Esophagus (tissue), 2 donors: Measurements from ENCODE around the gene KPNA1. TPM values are rescaled to one million over a fixed set of nuclear protein-coding genes. Genes with fewer than 3 reads are reported as not detected.

Source experiments
- H3K27ac ChIP-seq, 2 donors: one replicate each; pipeline ENCODE4 v1.5.1; 2013; ENCODE audit warnings: low read depth in 2 of 2, mild to moderate bottlenecking in 2 of 2, inconsistent platforms in 1 of 2, low read length in 1 of 2, moderate library complexity in 1 of 2
- H3K27me3 ChIP-seq, 2 donors: one replicate each; pipeline ENCODE4 v1.6.1; 2013; ENCODE audit warnings: low read length in 2 of 2, control low read depth in 1 of 2, mild to moderate bottlenecking in 1 of 2; ENCODE audit not compliant: insufficient read depth in 2 of 2, control insufficient read depth in 1 of 2
- H3K36me3 ChIP-seq, 2 donors: one replicate each; pipeline ENCODE4 v1.6.1; 2013; ENCODE audit warnings: low read length in 1 of 2; ENCODE audit not compliant: control insufficient read depth in 2 of 2, insufficient read depth in 2 of 2
- H3K4me1 ChIP-seq, 2 donors: one replicate each; pipeline ENCODE4 v1.6.1; 2013; ENCODE audit warnings: low read length in 1 of 2; ENCODE audit not compliant: control insufficient read depth in 2 of 2, insufficient read depth in 2 of 2
- H3K4me3 ChIP-seq, 2 donors: one replicate each; pipeline ENCODE4 v1.5.1; 2013; ENCODE audit warnings: low read length in 2 of 2, mild to moderate bottlenecking in 2 of 2, low read depth in 1 of 2, moderate library complexity in 1 of 2
- H3K9me3 ChIP-seq, 2 donors: one replicate each; pipeline ENCODE4 v1.6.1; 2013; ENCODE audit warnings: mild to moderate bottlenecking in 2 of 2, low read depth in 1 of 2, low read length in 1 of 2, moderate library complexity in 1 of 2; ENCODE audit not compliant: control insufficient read depth in 2 of 2, insufficient read depth in 1 of 2
- WGBS, 2 donors: extraction: QIAGEN DNeasy Blood & Tissue Kit; methylation state at CpG; one replicate each; pipeline ENCODE4 v1.1.7; 2013; 5-methylcytosine and 5-hydroxymethylcytosine counted together
- polyA plus RNA-seq, 2 donors: library from polyadenylated mRNA; stranded (reverse); fragments of 200-250 nt; gene quantifications; one replicate each; pipeline ENCODE4 v1.2.3, GENCODE V29; 2013
- donor health status: healthy with polysubstance abuse.
- donor health status: Bipolar disorder and iron deficiency.

The KPNA1 gene
- polyA plus RNA-seq, 2 donors = 8.5 to 13.9 TPM

DNA sequence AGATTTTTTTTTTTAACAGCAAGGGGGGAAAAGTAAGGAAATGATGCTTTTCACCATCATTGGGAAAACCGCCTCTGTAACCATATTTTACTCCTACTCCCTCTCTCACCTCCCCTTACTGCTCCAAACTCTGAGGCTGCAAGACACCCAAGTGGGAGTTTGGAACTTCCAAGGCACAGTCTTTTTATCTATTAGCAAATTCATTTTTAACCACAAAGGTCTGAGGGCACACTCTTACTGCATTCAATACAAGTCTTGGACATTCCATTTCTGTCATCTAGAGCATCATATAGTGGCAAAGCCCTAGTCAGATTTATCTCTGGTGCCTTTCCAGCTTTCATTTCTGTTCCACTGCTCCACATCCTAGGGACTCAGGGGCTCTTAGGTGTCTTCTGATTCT is 117.5 kb downstream of the KPNA1 start:
- no peaks in the 10 kb centered on the region for H3K36me3 ChIP-seq
- H3K27me3 ChIP-seq = no peaks in the 10 kb centered on the region
- no peaks in the 10 kb centered on the region for H3K9me3 ChIP-seq
- H3K4me1 ChIP-seq = no peaks in the 10 kb centered on the region
- H3K4me3 ChIP-seq = no peak overlapping the region
- 93 to 96% methylated on average over 1 of the region's 1 CpG for WGBS, 2 donors
- H3K27ac ChIP-seq = no peak overlapping the region

DNA sequence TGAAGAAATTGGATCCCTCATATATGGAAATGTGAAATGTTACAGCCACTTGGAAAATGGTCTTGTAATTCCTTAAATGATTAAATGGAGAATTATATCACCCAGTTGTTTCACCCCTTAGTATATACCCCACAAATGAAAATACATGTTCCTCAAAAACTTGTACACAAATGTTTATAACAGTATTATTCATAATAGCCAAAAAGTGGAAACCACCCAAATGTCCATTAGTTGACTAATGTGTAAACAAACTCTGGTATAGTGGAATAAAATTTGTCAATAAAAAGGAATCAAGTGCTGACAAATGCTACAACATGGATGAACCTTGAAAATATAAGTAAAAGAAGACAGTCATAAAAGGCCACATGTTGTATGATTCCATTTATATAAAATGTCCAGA is 118.2 kb downstream of the KPNA1 start:
- peaks cover 0 to under 1% of the 10 kb centered on the region in 2 donors for H3K36me3 ChIP-seq
- H3K4me3 ChIP-seq = no peak overlapping the region
- no peak overlapping the region for H3K27ac ChIP-seq
- no peaks in the 10 kb centered on the region for H3K27me3 ChIP-seq
- H3K4me1 ChIP-seq = no peaks in the 10 kb centered on the region
- no peaks in the 10 kb centered on the region for H3K9me3 ChIP-seq

DNA sequence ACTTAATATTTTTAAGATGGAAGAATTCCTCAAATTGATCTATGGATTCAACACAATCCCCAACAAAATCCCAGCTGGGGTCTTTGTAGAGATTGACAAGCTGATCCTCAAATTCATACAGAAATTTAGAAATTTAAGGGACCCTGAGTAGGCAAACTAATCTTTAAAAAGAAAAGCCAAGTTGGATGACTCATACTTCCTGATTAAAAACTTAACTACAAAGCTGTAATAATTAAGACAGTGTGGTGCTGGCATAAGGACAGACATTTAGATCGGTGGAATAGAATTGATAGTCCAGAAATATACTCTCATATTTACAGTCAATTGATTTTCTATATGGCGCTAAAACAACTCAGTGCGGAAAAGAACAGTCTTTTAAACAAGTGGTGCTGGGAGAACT is 119.2 kb downstream of the KPNA1 start:
- peaks cover 0 to 2% of the 10 kb centered on the region in 2 donors for H3K36me3 ChIP-seq
- no peaks in the 10 kb centered on the region for H3K4me1 ChIP-seq
- H3K27me3 ChIP-seq = no peaks in the 10 kb centered on the region
- no peak overlapping the region for H3K4me3 ChIP-seq
- no peak overlapping the region for H3K27ac ChIP-seq
- 63% methylated on average over 3 of the region's 3 CpGs for WGBS, 2 donors
- H3K9me3 ChIP-seq = no peaks in the 10 kb centered on the region

DNA sequence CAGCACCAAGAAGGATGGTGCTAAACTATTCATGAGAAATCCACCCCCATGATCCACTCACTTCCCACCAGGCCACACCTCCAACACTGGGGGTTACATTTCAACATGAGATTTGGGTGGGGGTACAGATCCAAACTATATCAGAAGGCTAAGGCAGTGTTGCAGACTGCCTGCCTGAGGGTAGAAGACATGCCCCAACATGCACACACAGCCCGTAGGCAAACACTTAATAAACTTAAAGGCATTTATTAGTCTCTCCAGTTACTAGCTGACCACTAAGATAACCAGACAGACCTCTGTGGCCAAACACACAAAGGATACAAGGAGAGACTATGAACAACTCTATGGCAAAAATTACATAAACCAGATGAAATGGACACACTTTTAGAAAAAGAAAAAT is 120.6 kb downstream of the KPNA1 start:
- WGBS, 2 donors = 53 to 66% methylated on average over 1 of the region's 1 CpG
- Histone ChIP-seq H3K27me3 (no peaks in the 10 kb centered on the region), H3K36me3 (peaks cover 0 to 2% of the 10 kb centered on the region in 2 donors), H3K4me1 (no peaks in the 10 kb centered on the region), H3K27ac (no peak overlapping the region), H3K9me3 (no peaks in the 10 kb centered on the region), H3K4me3 (no peak overlapping the region)

DNA sequence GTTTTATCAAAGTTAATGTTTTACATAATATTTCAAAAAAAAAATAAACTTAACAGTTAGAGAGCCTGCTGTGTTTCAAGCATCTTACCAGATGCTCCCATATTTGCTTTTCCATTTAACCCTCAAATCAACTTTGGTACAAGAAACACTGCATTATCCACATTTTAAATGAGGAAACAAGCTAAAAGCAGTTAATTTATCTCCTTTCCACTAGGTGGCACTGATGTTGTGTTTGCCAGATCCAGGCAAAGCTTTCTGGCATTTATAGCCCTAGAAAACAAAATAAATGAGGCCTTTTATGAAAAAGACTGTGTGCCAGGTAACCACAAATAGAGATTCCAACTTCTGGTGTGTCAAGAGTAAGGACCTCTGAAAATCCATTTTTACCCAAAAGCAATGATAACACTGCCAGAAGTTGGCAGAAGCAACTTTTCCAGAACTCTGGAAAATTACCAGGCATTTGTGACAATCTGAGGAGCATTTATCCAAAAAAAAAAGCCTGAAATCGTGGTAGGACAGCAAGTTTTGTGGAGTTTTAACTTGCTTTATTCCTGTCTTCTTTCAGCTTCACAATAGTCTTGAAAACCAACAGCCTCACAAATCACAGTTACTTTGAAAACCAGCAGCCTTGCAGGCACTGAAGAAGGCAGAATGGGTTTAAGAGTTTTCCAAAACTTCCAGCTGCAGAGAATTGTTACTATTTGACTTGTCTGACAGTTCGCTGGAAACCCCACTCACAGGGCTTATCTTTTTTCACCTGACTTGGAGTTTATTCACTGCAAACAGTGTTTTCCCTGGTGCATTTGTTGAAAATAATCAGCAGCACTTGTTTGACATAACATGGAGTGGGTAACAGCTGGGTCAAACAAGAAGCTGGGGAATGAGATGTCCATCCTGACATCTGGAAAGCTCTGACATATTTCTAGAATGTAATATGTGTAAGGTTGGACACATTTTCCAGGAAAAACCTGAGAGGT is 121.6 kb downstream of the KPNA1 start:
- WGBS, 2 donors = 32 to 36% methylated on average over 2 of the region's 2 CpGs
- peaks cover 0 to 2% of the 10 kb centered on the region in 2 donors for H3K36me3 ChIP-seq

DNA sequence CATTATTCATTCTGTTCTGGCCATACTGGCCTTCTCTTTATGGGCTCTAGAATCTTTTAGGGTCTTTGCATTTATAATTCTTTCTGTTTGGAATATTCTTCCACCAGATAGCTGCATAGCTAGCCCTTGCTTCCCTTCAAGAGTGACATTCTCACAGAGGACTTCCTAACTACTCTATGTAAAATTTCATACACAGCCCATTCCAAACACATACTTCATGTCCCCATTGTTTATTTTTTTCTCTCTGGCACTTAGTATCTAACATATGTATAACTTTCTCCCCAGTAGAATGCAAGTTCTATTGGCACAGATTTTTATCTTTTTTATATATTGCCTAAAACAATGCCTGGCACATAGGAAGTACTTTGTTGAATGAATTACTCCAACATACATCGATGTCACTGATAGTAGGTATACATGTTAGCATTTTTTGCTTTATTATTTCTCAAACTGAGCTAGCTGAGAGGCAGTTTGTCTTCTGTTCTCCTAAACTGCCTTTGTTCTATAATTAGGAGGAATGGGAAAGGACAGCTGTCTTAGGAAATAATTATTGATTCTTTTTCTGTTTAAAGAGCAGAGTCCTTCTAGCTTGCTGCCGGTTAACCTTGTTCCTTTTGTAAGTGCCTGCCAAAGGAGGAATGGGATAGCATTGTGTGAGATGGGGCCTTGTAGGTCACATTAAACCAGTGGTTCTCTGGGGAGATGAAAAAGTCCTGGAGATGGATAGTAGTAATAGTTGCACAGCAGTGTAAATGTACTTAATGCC is 122.9 kb downstream of the KPNA1 start:
- no peak overlapping the region for H3K27ac ChIP-seq
- 56 to 84% methylated on average over 2 of the region's 2 CpGs for WGBS, 2 donors
- no peaks in the 10 kb centered on the region for H3K4me1 ChIP-seq
- H3K27me3 ChIP-seq = no peaks in the 10 kb centered on the region
- H3K36me3 ChIP-seq = peaks cover 0 to 2% of the 10 kb centered on the region in 2 donors
- no peaks in the 10 kb centered on the region for H3K9me3 ChIP-seq
- H3K4me3 ChIP-seq = no peak overlapping the region

More for the DNA sequence above, 121.6 kb downstream of the KPNA1 start:
- H3K27ac ChIP-seq = no peak overlapping the region
- H3K27me3 ChIP-seq = no peaks in the 10 kb centered on the region
- H3K9me3 ChIP-seq = no peaks in the 10 kb centered on the region
- no peak overlapping the region for H3K4me3 ChIP-seq
- no peaks in the 10 kb centered on the region for H3K4me1 ChIP-seq

DNA sequence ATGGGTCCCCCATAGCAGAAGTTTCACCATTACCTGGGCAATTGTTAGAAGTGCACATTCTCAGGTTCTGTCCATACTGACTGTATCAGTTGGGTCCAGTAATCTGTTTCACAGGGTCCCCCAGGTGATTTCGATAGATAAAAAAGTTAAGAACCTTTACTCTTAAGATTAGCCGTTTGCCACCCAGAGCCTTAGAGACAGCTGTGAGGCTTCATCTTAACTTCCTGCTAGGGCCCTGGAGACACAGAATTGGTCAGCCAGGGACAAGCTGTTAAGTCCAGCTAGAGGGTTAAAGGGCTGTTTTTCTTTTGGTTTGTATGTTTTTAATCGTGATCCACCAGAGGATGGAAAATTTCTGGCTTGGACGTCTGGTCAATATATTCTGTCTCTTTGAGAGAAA is 124.1 kb downstream of the KPNA1 start:
- H3K27ac ChIP-seq = no peak overlapping the region
- no peaks in the 10 kb centered on the region for H3K4me1 ChIP-seq
- peaks cover 0 to 2% of the 10 kb centered on the region in 2 donors for H3K36me3 ChIP-seq
- no peak overlapping the region for H3K4me3 ChIP-seq
- 60 to 64% methylated on average over 4 of the region's 4 CpGs for WGBS, 2 donors
- H3K27me3 ChIP-seq = no peaks in the 10 kb centered on the region
- H3K9me3 ChIP-seq = no peaks in the 10 kb centered on the region

GRCh38 chr3:122389892-122390291 is 124.8 kb downstream of the KPNA1 start:
- peaks cover 0 to 2% of the 10 kb centered on the region in 2 donors for H3K36me3 ChIP-seq
- H3K4me3 ChIP-seq = no peak overlapping the region
- no peaks in the 10 kb centered on the region for H3K9me3 ChIP-seq
- H3K27ac ChIP-seq = no peak overlapping the region
- H3K4me1 ChIP-seq = no peaks in the 10 kb centered on the region
- WGBS, 2 donors = 84 to 86% methylated on average over 4 of the region's 4 CpGs
- no peaks in the 10 kb centered on the region for H3K27me3 ChIP-seq

DNA sequence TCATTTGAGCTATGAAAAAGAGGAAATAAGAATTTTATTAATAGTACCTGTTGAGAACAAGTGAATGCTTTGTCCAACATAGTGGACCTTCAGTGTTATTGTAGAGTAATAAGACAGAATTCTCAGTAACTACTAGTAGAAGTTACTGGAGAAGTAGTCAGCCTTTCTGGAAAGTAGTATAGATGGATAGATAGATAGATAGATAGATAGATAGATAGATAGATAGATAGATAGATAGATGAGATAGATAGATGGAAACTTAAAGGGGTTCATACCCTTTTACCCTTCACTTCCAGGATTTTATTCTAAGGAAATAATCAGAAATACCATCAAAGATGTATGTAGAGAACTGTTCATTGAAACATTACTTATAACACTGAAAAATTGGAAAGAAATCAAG is 125.5 kb downstream of the KPNA1 start:
- no peaks in the 10 kb centered on the region for H3K4me1 ChIP-seq
- no peak overlapping the region for H3K4me3 ChIP-seq

More for the DNA sequence above, 125.5 kb downstream of the KPNA1 start:
- H3K27ac ChIP-seq = no peak overlapping the region
- no peaks in the 10 kb centered on the region for H3K27me3 ChIP-seq
- H3K36me3 ChIP-seq = peaks cover 0 to 2% of the 10 kb centered on the region in 2 donors
- no peaks in the 10 kb centered on the region for H3K9me3 ChIP-seq
